Panc1 (cell line): ENCODE data around the gene PATJ. TPM values are rescaled to one million over a fixed set of nuclear protein-coding genes. Genes with fewer than 3 reads are reported as not detected.

Experiments
- ATAC-seq: fragments of 200-7000 bp; cut with Tn5 transposase; 2 replicates; pipeline ENCODE4 v1.9.1; 2020; ENCODE audit warnings: mild to moderate bottlenecking, moderate library complexity
- BruUV-seq: library from RNA; stranded (reverse); fragments of 400-500 nt; replicated peaks from 2 replicates; lab custom pipeline; 2021; lab: Mats Ljungman, UMichigan
- CTCF ChIA-PET: fragments of 300-600 bp; sonication (Branson Sonifier 250); formaldehyde crosslinking; loops from one replicate; lab custom pipeline; 2022; ENCODE audit warnings: antibody characterized with exemption; lab: Charles Lee
- POLR2A ChIA-PET: fragments of 300-600 bp; sonication (Branson Sonifier 250); formaldehyde crosslinking; loops from one replicate; lab custom pipeline; 2022; ENCODE audit warnings: antibody characterized with exemption; lab: Charles Lee
- DNase-seq: peaks from one replicate; pipeline ENCODE4 v3.0.0-alpha.2; 2010; ENCODE audit warnings: low read depth, low spot score
- H3K27ac ChIP-seq: 2 replicates; pipeline ENCODE4 v1.5.1; 2011; ENCODE audit warnings: mild to moderate bottlenecking, low read length, inconsistent platforms
- H3K27me3 ChIP-seq: fragments of 200-500 bp; sonication (Bioruptor generic); 2 replicates; pipeline ENCODE4 v1.6.0; 2014; ENCODE audit warnings: low read length, inconsistent platforms; ENCODE audit not compliant: control insufficient read depth, insufficient read depth
- H3K36me3 ChIP-seq: fragments of 200-500 bp; sonication (Bioruptor generic); 2 replicates; pipeline ENCODE4 v1.5.1; 2014; ENCODE audit warnings: inconsistent platforms, mild to moderate bottlenecking, low read length, moderate library complexity; ENCODE audit not compliant: control insufficient read depth, insufficient read depth
- H3K4me1 ChIP-seq: 2 replicates; pipeline ENCODE4 v1.5.1; 2011; ENCODE audit warnings: inconsistent platforms, mild to moderate bottlenecking, low read length, moderate library complexity; ENCODE audit not compliant: control insufficient read depth, insufficient read depth
- H3K4me3 ChIP-seq, 2 experiments: 2 replicates each; pipeline ENCODE4 v1.5.1; 2011 to 2012; ENCODE audit warnings: low read depth in 2 of 2, low read length in 2 of 2, mild to moderate bottlenecking in 2 of 2, inconsistent platforms in 1 of 2, moderate library complexity in 1 of 2
- H3K9me3 ChIP-seq: fragments of 200-500 bp; sonication (Bioruptor generic); 2 replicates; pipeline ENCODE4 v1.5.1; 2014; ENCODE audit warnings: low read depth, mild to moderate bottlenecking, inconsistent platforms, low read length, moderate library complexity; ENCODE audit not compliant: control insufficient read depth, insufficient read depth
- CTCF ChIP-seq: fragments of 450-650 bp; IDR thresholded peaks from 2 replicates; pipeline ENCODE4 v1.5.1; 2017; ENCODE audit warnings: mild to moderate bottlenecking
- POLR2AphosphoS5 ChIP-seq: IDR thresholded peaks from 2 replicates; pipeline ENCODE4 v1.6.1; 2012; ENCODE audit warnings: mild to moderate bottlenecking, low read depth, low read length, moderate library complexity
- SIN3A ChIP-seq: IDR thresholded peaks from 2 replicates; pipeline ENCODE4 v1.6.1; 2012; ENCODE audit warnings: low read depth, mild to moderate bottlenecking, low read length, moderate library complexity, borderline replicate concordance; ENCODE audit not compliant: insufficient read depth
- TCF7L2 ChIP-seq: IDR thresholded peaks from 2 replicates; pipeline ENCODE4 v1.6.1; 2011; ENCODE audit warnings: mild to moderate bottlenecking, low read depth, low read length, inconsistent platforms
- in situ Hi-C: cut with HindIII; loops from 2 replicates; pipeline ENCODE4 v1.10.0; 2016; ENCODE audit warnings: low sequenced_read_pairs, low pct_unique_long_range_greater_than_20kb
- intact Hi-C: fragments of 100-400 bp; cut with micrococcal nuclease; formaldehyde crosslinking; loops from one replicate; pipeline ENCODE4 v1.10.0; 2022; ENCODE audit not compliant: unreplicated experiment
- total RNA-seq: library from RNA; stranded (reverse); gene quantifications from one replicate; pipeline ENCODE4 v1.2.1, GENCODE V29; 2021; ENCODE audit not compliant: unreplicated experiment
- TF ChIP-seq, protein P1 (sequence below), 2 experiments: IDR thresholded peaks; 2 replicates each; pipeline ENCODE4 v1.6.1; 2011 to 2012; ENCODE audit warnings: low read depth in 2 of 2, control low read depth in 1 of 2, low read length in 1 of 2, mild to moderate bottlenecking in 1 of 2, moderate library complexity in 1 of 2; ENCODE audit not compliant: insufficient read depth in 1 of 2

Gene PATJ
- total RNA-seq, 1 experiment from 2014 or later, result 36.2 TPM

DNA sequence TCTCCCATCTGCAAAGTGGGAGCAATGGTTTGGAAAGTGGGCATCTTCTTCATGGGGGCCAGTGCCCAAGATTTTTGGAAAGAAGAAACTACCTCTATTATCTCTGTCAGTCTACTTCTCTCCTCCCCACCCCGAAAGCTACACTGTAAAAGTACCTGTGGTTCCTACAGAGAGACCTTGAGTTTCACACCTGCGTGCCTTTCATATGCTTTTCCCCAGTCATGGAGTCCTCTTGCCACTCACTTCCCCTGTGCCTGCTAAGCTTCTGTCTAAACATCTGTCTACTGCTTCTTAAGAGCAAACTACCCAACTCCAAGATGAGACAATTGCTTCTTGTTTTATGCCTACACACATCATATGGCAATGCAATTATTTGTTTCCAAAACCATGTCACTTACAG lies 261.5 kb downstream of the PATJ start:
- no peak overlapping the region for H3K27ac ChIP-seq
- no peaks in the 10 kb centered on the region for H3K4me1 ChIP-seq
- ATAC-seq (no peak), DNase-seq (no peak)
- H3K9me3 ChIP-seq, result no peaks in the 10 kb centered on the region
- no peak overlapping the region for H3K4me3 ChIP-seq
- no peaks in the 10 kb centered on the region for H3K36me3 ChIP-seq
- POLR2A ChIA-PET, result no interaction called here
- CTCF ChIA-PET, result no interaction called here
- TF ChIP-seq, protein P1, sequence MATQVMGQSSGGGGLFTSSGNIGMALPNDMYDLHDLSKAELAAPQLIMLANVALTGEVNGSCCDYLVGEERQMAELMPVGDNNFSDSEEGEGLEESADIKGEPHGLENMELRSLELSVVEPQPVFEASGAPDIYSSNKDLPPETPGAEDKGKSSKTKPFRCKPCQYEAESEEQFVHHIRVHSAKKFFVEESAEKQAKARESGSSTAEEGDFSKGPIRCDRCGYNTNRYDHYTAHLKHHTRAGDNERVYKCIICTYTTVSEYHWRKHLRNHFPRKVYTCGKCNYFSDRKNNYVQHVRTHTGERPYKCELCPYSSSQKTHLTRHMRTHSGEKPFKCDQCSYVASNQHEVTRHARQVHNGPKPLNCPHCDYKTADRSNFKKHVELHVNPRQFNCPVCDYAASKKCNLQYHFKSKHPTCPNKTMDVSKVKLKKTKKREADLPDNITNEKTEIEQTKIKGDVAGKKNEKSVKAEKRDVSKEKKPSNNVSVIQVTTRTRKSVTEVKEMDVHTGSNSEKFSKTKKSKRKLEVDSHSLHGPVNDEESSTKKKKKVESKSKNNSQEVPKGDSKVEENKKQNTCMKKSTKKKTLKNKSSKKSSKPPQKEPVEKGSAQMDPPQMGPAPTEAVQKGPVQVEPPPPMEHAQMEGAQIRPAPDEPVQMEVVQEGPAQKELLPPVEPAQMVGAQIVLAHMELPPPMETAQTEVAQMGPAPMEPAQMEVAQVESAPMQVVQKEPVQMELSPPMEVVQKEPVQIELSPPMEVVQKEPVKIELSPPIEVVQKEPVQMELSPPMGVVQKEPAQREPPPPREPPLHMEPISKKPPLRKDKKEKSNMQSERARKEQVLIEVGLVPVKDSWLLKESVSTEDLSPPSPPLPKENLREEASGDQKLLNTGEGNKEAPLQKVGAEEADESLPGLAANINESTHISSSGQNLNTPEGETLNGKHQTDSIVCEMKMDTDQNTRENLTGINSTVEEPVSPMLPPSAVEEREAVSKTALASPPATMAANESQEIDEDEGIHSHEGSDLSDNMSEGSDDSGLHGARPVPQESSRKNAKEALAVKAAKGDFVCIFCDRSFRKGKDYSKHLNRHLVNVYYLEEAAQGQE (IDR thresholded peaks at IDR 0.05; ENCODE audit: insufficient read depth in 1 of 2, low read depth in 2 of 2, low read length in 1 of 2), result no peak
- TF ChIP-seq CTCF, result no peak
- no peak for TF ChIP-seq SIN3A
- TF ChIP-seq POLR2AphosphoS5, result no peak
- intact Hi-C loops (no loop called here), in situ Hi-C loops (no loop called here)
- BruUV-seq, result no TSS peak
- H3K27me3 ChIP-seq, result no peaks in the 10 kb centered on the region

GRCh38 chr1:62006690-62007089 lies 264.4 kb downstream of the PATJ start:
- no peak overlapping the region for H3K27ac ChIP-seq
- no peak for ATAC-seq
- H3K9me3 ChIP-seq, result no peaks in the 10 kb centered on the region
- H3K36me3 ChIP-seq, result no peaks in the 10 kb centered on the region
- POLR2A ChIA-PET, result interaction anchor here (0.6 kb wide), 1 partner anchor 9 kb away, joined by 4 read pairs; no protein-coding TSS in a partner anchor
- BruUV-seq, result no TSS peak
- TF ChIP-seq CTCF (no peak), POLR2AphosphoS5 (no peak), SIN3A (no peak), TCF7L2 (no peak)
- TF ChIP-seq, protein P1 (IDR thresholded peaks at IDR 0.05; ENCODE audit: insufficient read depth in 1 of 2, low read depth in 2 of 2, low read length in 1 of 2), result no peak
- intact Hi-C loops (no loop called here), in situ Hi-C loops (no loop called here)
- H3K4me3 ChIP-seq, result no peak overlapping the region
- H3K27me3 ChIP-seq, result no peaks in the 10 kb centered on the region
- DNase-seq, result no peak
- H3K4me1 ChIP-seq, result no peaks in the 10 kb centered on the region
- CTCF ChIA-PET, result no interaction called here
